ENCODE data around the gene MED13L. TPM values are rescaled to one million over a fixed set of nuclear protein-coding genes. Genes with fewer than 3 reads are reported as not detected.

MED13L gene
- polyA plus RNA-seq, 1 of the 3 experiments (the other 2 are of a cell fraction): 17.1 TPM

- Histone ChIP-seq H3K4me3 (ENCODE audit: low read depth in 2 of 2, low read length in 1 of 2) (no peak overlapping the region), H3K27ac (ENCODE audit: low read depth in 2 of 2, low read length in 1 of 2) (no peak overlapping the region), H3F3A (replicated peaks; ENCODE audit: insufficient read depth) (peaks cover 27% of the 10 kb centered on the region), H3K4me2 (no peak overlapping the region), H3K9ac (no peak overlapping the region), H3K27me3 (ENCODE audit: insufficient read depth) (no peaks in the 10 kb centered on the region), H3K9me3 (no peaks in the 10 kb centered on the region), H4K20me1 (ENCODE audit: insufficient read depth) (peaks cover 88% of the 10 kb centered on the region), H3K79me2 (ENCODE audit: insufficient read depth) (peaks cover 95% of the 10 kb centered on the region), H3K4me1 (ENCODE audit: control insufficient read depth in 1 of 2, insufficient read depth in 2 of 2, low read depth in 1 of 2, low read length in 1 of 2) (peaks cover 4 to 15% of the 10 kb centered on the region in 2 experiments; a peak in 2 of 4 replicates), H2AFZ (ENCODE audit: low read depth) (no peak overlapping the region), H3K9me2 (no peaks in the 10 kb centered on the region), H3K36me3 (replicated peaks in 1 of 2; ENCODE audit: control insufficient read depth in 1 of 2, insufficient read depth in 2 of 2, low read length in 1 of 2) (peaks cover 3 to 12% of the 10 kb centered on the region in 2 experiments)
- ChIA-PET POLR2A (no interaction called here), CTCF (no interaction called here)
- DNase-seq: no peak
- TF ChIP-seq JUND (IDR thresholded peaks at IDR 0.05) (no peak), GATA2 (CRISPR knock-in tag; IDR thresholded peaks at IDR 0.05) (no peak), TEAD4 (IDR thresholded peaks at IDR 0.05; ENCODE audit: borderline replicate concordance, insufficient read depth) (no peak), YY1 (IDR thresholded peaks at IDR 0.05; ENCODE audit: low read depth) (no peak), GABPA (IDR thresholded peaks at IDR 0.05; ENCODE audit: low read depth) (no peak), TAF1 (IDR thresholded peaks at IDR 0.05; ENCODE audit: borderline replicate concordance, low read depth, low read length) (no peak), RAD21 (IDR thresholded peaks at IDR 0.05; ENCODE audit: low read length) (no peak), IRF3 (IDR thresholded peaks at IDR 0.05; ENCODE audit: low read depth, low read length) (no peak), EP300 (IDR thresholded peaks at IDR 0.05; ENCODE audit: borderline replicate concordance in 1 of 2, low read depth in 1 of 2, low read length in 1 of 2) (no peak), REST (IDR thresholded peaks at IDR 0.05; ENCODE audit: low read depth, low read length) (no peak), NFIC (IDR thresholded peaks at IDR 0.05; ENCODE audit: borderline replicate concordance) (no peak), SIN3A (IDR thresholded peaks at IDR 0.05; ENCODE audit: borderline replicate concordance, low read depth, low read length) (no peak), USF1 (IDR thresholded peaks at IDR 0.05; ENCODE audit: borderline replicate concordance, low read depth) (no peak), ELF1 (IDR thresholded peaks at IDR 0.05) (no peak), NRF1 (IDR thresholded peaks at IDR 0.05; ENCODE audit: low read depth, low read length) (no peak), FOXJ3 (CRISPR knock-in tag; IDR thresholded peaks at IDR 0.05) (no peak), TCF12 (IDR thresholded peaks at IDR 0.05) (no peak), RCOR1 (IDR thresholded peaks at IDR 0.05; ENCODE audit: low read length) (no peak)
- 96% methylated on average over 4 of the region's 4 CpGs for WGBS (ENCODE audit: low lambda C conversion rate)
Measured at GRCh38 chr12:116090516-116090915, 187.0 kb downstream of the MED13L start.

Data from SK-N-SH (cell line).